HAP-1 (cell line): ENCODE data around the gene ZNF92.
"Not testable (repeated sequence)": the region's sequence is repeated elsewhere in the genome, so short reads cannot be mapped to it uniquely, and the experiment has no call there.

ENCODE experiments used
- DNase-seq, 2 experiments: peaks; one replicate each; pipeline ENCODE4 v3.0.0-alpha.2; 2016 to 2020; ENCODE audit warnings: low spot score in 2 of 2
- H3K27me3 ChIP-seq: fragments of 250-450 bp; sonication (Bioruptor Pico); 2 replicates; pipeline ENCODE4 v1.5.1; 2020; ENCODE audit warnings: low read depth, mild to moderate bottlenecking, moderate library complexity
- H3K36me3 ChIP-seq: fragments of 250-450 bp; sonication (Bioruptor Pico); replicated peaks from 2 replicates; pipeline ENCODE4 v1.5.1; 2020; ENCODE audit warnings: mild to moderate bottlenecking
- H3K4me1 ChIP-seq: fragments of 250-450 bp; sonication (Bioruptor Pico); 2 replicates; pipeline ENCODE4 v1.5.1; 2020; ENCODE audit warnings: mild to moderate bottlenecking
- H3K4me3 ChIP-seq: fragments of 250-450 bp; sonication (Bioruptor Pico); 2 replicates; pipeline ENCODE4 v1.5.1; 2020; ENCODE audit warnings: mild to moderate bottlenecking, moderate library complexity
- H3K9me3 ChIP-seq: fragments of 250-450 bp; sonication (Bioruptor Pico); 2 replicates; pipeline ENCODE4 v1.5.1; 2020; ENCODE audit warnings: mild to moderate bottlenecking, moderate library complexity
- in situ Hi-C: fragments of 300-500 bp; cut with MboI; formaldehyde crosslinking; loops from 3 replicates; pipeline ENCODE4 v1.14.3; 2020; ENCODE audit warnings: low sequenced_read_pairs, inconsistent platforms, mixed read lengths

Gene ZNF92

GRCh38 chr7:65438598-65438997 lies 64.9 kb downstream of the ZNF92 start:
- Histone ChIP-seq H3K27me3 (no peaks in the 10 kb centered on the region), H3K36me3 (no peaks in the 10 kb centered on the region), H3K9me3 (no peaks in the 10 kb centered on the region), H3K4me3 (no peak overlapping the region), H3K4me1 (no peaks in the 10 kb centered on the region)
- in situ Hi-C loops, result no loop called here
- no peak for DNase-seq

DNA sequence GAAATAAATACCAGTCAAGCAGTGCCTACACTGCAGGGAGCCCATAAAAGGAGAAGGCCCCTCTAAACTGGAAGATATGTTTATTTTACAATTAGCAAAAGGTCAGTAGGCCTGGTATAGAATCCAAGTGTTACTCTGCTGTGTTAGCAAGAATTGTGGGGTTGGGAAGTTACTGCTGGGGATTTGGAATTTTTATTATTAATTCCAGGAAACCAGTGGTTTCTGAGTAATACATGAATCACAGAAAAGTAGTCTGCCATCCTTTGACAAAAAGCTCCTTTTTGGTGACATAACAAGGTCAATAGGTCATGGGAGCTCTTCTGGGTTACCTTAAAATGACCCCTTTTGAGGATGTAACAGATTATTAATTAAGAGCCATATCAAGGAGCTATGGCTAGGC lies 67.4 kb downstream of the ZNF92 start:
- in situ Hi-C loops, result no loop called here
- no peaks in the 10 kb centered on the region for H3K4me1 ChIP-seq
- no peak for DNase-seq
- no peak overlapping the region for H3K4me3 ChIP-seq
- no peaks in the 10 kb centered on the region for H3K27me3 ChIP-seq
- H3K9me3 ChIP-seq, result no peaks in the 10 kb centered on the region
- H3K36me3 ChIP-seq, result no peaks in the 10 kb centered on the region

DNA sequence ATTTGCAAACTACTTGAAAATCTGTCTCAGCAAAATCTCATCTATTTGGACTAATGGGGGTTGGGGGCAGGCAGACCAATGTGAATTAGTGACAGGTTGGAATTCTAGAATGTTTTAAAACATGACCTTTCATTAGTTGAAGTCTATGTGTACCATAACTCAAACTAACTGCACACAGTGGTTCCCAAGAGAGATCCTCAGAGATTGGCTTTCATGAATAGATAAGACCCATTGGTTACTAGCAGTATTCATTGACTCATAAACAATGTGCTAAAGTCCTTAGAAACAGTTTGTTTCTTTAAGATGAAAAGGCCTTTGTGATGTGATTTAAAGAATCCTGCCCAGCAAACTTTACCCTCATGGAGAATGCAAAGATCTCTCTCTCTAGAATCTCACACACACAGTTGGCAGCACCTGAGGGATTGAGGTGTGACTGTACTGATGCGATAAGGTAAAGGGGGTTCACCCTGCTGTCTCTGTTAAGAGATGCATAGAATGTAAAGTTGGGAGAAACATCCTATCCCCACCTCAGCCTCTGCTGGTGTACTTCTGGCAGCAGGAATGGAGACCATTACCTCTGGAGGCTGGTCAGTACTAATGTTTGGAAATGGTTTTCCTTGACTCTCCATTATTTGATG lies 70.7 kb downstream of the ZNF92 start:
- no peak for DNase-seq
- Histone ChIP-seq H3K27me3 (no peaks in the 10 kb centered on the region), H3K4me1 (no peaks in the 10 kb centered on the region), H3K9me3 (peaks cover 2% of the 10 kb centered on the region; the same call in 1 of the 2 replicates), H3K36me3 (no peaks in the 10 kb centered on the region), H3K4me3 (no peak overlapping the region)
- in situ Hi-C loops, result no loop called here

- Histone ChIP-seq H3K36me3 (no peaks in the 10 kb centered on the region), H3K4me3 (no peak overlapping the region), H3K27me3 (no peaks in the 10 kb centered on the region), H3K9me3 (peaks cover 2% of the 10 kb centered on the region; the same call in 1 of the 2 replicates), H3K4me1 (no peaks in the 10 kb centered on the region)
- no peak for DNase-seq
- in situ Hi-C loops, result no loop called here
Observed at GRCh38 chr7:65444899-65445823, 71.5 kb downstream of the ZNF92 start.

DNA sequence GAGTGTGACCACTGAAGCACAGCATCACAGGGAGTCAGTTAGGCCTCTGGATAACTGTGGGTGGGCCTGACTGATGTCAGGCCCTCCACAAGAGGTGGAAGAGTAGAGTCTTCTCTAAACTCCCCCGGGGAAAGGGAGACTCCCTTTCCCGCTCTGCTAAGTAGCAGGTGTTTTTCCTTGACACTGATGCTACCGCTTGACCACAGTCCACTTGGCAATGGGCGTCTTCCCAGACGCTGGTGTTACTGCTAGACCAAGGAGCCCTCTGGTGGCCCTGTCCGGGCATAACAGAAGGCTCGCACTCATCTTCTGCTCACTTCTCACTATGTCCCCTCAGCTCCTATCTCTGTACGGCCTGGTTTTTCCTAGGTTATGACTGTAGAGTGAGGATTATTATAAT lies 73.4 kb downstream of the ZNF92 start:
- H3K4me1 ChIP-seq, in situ Hi-C loops, H3K36me3 ChIP-seq, H3K27me3 ChIP-seq, H3K4me3 ChIP-seq, H3K9me3 ChIP-seq: not testable (repeated sequence)
- DNase-seq, result peak in 1 of 2 experiments; percentile 68

DNA sequence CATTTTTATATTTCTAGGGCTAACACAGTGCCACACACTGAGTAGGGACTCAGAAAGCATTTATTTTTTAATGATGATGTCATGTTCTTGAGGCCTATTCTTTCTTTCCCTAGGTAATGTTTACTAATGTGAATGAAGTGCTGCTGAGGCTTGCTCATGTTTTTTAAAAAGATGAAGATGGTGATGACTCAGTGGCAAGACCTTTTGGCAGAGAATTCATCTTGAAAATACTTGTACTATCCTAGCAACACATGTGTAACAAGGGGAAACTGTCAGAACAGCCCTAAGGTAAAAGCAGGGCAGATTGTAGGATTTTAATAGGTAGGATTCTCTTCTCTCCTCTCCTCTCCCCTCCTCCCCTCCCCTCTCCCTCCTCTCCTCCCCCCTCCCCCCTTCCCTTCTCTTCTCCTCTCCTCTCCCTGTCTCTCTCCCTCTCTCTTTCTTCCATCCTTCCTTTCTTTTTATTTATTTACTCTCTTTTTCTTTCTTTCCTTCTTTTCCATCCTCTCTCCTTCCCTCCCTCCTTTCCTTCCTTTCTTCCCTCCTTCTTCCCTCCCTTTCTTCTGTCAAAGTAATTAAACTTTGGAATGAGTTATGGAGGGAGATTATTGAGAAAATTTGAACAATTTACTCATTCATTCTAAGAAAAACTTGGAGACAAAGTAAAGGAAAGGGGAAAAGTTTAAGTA lies 75.3 kb downstream of the ZNF92 start:
- in situ Hi-C loops, result no loop called here
- H3K36me3 ChIP-seq, result no peaks in the 10 kb centered on the region
- DNase-seq, result no peak

DNA sequence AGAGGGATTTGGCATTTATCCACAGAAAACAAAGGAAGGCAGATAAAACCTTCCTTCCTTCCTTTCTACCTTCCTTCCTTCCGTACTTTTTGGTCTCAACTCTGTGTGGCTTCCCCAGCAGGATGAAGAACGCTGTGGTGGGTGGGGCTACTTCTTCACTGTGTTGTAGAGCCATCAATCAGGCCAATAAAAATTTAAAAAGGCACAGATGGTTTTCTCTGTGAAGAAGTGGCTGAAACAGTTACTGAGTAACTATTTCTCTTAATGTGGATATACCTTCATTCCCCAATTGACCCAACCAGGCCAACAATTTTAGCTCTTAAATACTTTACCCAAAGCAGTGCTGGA lies 75.8 kb downstream of the ZNF92 start:
- Histone ChIP-seq H3K27me3 (peaks cover 2% of the 10 kb centered on the region; the same call in 1 of the 2 replicates), H3K4me3 (no peak overlapping the region), H3K9me3 (peaks cover 2% of the 10 kb centered on the region; the same call in 1 of the 2 replicates), H3K36me3 (no peaks in the 10 kb centered on the region), H3K4me1 (no peaks in the 10 kb centered on the region)
- in situ Hi-C loops, result no loop called here
- DNase-seq, result no peak

More for the DNA sequence above, 75.3 kb downstream of the ZNF92 start:
- no peak overlapping the region for H3K4me3 ChIP-seq
- no peaks in the 10 kb centered on the region for H3K4me1 ChIP-seq
- peaks cover 2% of the 10 kb centered on the region; the same call in 1 of the 2 replicates for H3K9me3 ChIP-seq
- no peaks in the 10 kb centered on the region; the same call in 1 of the 2 replicates for H3K27me3 ChIP-seq
